CD4-positive, alpha-beta T cell treated with Interleukin-12 subunit alpha and Interleukin-12 subunit beta, for 1 hour (primary cell): ENCODE data around the gene LY6G5C.

ENCODE experiments used
- DNase-seq: peaks from one replicate; pipeline ENCODE4 v3.0.0-alpha.2; 2020

LY6G5C gene

DNA sequence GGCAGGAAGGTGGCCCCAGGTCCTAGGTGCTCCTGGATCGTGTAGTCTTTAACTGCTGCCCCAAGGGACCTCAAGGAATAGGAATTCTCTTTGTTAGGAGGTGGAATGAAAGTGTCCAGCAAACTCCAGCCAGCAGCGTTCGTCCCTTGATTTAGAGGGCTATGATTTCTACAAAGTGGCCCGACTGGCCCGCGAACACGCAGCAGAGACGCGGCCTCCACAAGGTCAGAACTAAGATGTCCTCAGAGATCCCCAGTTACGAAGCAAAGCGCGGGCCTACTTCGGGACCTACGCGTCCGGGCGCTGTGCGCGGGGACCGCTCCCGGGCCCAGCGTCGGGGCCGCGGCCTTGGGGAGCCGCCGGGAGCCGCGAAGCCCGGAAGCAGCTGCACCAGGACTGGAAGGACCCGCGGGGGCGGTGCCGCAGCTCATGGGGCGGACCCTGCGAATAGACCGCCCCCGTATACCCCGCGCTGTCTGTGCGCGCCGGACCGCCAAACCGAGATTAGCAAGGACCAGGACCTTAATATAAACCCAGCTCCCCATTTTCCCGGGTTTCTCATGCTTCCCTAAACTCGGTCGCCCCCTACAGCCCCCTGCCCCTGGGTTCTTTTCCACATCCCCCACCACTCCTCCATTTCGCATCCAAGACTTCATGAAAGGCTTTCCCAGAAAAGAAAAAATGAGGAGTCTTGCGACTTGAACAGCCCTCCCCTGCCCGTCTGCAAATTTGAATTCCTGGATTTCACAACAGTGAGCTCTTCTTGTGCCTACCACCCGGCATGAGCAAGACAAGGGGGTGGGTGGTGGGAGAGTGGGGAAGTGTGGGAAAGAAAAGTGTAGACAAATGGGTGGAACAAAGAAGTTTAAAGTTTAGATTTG is 20.2 kb downstream of the LY6G5C start, which contains the start of gene C6orf47:
Gene C6orf47 (minus strand): TSS at position 398 of the 881 bp plus-strand sequence. CDS start 831 bp downstream, outside the sequence.
- DNase-seq: peak; percentile 81

- DNase-seq: peak; percentile 43
These were observed 21.1 kb downstream of the LY6G5C start for GRCh38 chr6:31659649-31660380.

DNA sequence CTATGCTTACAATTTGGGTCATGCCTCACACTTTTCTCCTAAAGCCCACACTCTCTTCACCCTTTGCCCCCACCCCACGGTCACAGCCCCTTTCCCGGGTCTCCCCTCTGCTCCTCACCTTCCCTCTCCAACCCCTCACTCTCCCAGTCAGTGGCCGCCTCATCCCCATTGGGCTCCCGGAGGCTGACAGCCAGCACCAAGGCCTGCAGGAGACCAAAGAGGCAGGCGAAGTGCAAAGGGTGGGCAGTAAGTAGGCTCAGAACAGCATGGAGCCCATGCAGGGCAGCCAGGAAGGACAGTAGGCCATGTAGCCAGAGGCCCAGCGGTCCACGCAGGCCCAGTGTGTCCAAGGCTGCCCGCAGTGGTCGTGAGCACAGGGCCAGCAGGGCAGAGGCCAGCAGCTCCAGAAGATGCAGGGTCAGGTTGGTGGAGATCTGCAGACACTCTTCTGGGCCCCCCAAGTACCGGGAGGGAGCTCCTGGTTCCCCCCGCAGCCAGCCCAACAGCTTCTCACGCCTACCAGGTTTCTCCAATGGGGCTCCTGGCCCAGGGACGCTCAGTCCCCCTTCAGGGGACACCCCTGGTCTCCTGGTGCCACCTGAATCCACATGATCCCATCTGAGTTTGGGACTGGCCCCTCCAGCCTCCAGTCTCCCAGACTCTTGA is 21.8 kb downstream of the LY6G5C start:
- DNase-seq: no peak

- no peak for DNase-seq
These were observed 22.6 kb downstream of the LY6G5C start for GRCh38 chr6:31658158-31658688.

- peak; percentile 42 for DNase-seq
These were observed 23.3 kb downstream of the LY6G5C start for GRCh38 chr6:31657406-31658157.

DNA sequence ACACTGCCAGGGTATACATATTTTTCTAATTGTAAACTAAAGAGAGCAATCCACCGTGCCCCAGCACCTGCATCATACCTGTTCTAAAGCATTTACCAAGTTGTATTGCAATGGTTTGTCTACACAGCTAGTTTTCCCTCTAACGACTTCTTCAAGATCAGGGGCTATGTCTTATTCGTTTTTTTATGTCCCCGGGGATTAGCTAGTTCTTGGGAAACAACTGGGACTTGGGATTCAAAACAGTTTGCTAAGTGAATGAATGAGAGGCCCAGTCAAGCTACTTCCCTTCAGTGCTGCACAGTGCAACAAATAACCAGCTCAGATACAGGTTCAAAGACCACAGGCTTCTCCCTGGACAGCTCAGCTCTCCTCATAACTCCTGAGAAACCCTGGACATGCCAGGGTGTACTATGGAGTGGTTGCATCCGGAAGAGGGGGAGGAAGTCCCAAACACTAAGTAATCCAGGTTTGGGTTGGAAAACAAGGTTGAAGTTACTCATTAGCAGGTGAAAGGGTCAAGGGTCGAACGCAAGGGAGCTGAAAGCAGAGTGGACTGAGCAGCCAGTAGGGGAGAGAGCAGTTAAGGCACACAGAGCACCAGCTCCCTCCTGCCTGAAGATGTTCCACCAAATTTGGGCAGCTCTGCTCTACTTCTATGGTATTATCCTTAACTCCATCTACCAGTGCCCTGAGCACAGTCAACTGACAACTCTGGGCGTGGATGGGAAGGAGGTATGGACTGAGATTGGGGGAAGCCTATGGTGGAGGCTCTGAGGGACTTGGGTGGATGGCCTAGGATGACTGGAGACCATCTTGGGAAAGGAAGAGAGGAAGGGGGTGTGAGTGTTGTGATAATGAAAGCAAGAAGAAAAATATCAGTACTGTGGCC is 25.3 kb downstream of the LY6G5C start, which contains the start of gene APOM:
Gene APOM (plus strand): TSS at position 546 of the 889 bp plus-strand sequence. CDS start 73 bp downstream, at position 619.
- DNase-seq: no peak

DNA sequence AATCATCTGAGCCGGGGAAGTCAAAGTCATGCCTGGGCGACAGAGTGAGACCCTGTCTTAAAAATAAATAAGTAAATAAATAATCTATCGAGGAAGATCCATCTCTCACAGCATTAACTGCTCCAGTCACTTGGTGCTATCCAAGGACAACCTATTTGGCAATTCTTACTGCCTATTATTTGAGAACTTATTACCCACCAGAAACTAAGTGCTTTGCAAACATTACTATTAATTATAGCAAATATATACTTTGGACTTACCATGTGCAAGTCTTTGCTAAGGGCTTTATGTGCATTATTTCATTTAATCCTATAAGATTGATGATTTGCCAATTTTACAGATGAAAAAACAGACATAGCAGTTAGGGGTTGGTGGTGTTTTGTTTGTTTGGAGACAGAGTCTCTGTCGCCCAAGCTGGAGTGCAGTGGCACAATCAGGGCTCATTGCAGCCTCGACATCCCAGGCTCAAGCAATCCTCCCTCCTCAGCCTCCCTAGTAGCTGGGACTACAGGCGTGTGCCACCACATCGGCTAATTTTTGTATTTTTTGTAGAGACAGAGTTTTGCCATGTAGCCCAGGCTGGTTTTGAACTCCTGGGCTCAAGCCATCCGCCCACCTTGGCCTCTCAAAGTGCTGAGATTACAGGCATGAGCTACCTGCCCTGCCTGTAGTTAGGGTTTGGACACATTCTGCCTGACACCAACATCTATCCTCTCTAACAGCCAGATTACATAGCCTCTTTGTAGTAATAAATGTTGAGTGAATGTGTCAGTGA is 26.1 kb downstream of the LY6G5C start:
- no peak for DNase-seq

GRCh38 chr6:31652925-31653724 is 27.7 kb downstream of the LY6G5C start:
- DNase-seq: no peak

DNA sequence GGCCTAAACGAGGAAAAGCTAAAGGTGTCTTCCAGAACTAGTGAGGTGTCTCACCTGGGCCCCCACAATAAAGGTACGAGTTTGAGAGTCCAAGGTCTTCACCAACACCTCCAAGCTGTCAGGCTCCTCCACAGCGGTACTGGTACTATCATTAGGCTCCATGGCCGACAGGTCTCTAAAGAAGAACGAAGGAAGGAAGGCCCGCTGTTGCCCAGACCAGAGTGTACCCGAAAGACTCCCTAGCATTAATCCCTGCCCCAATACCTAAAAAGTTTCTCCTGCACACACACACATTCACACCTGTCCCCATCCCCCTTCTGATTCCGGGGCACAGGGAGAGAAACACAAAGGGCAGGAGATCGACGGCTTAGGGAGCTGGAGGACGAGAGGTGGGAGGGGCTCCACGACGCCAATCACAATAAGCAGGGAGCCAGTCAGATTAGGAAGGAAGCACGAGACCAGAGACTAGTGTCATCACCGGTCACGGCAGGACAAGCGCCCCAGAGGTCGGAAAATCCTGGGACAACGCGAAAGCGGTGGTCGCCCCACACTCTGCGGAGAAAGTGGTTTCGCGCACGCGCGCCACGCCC is 29.2 kb downstream of the LY6G5C start:
- no peak for DNase-seq

- DNase-seq: no peak
These were observed 35.5 kb downstream of the LY6G5C start for GRCh38 chr6:31645325-31645724.

- no peak for DNase-seq
These were observed 36.9 kb downstream of the LY6G5C start for GRCh38 chr6:31643818-31644454.

DNA sequence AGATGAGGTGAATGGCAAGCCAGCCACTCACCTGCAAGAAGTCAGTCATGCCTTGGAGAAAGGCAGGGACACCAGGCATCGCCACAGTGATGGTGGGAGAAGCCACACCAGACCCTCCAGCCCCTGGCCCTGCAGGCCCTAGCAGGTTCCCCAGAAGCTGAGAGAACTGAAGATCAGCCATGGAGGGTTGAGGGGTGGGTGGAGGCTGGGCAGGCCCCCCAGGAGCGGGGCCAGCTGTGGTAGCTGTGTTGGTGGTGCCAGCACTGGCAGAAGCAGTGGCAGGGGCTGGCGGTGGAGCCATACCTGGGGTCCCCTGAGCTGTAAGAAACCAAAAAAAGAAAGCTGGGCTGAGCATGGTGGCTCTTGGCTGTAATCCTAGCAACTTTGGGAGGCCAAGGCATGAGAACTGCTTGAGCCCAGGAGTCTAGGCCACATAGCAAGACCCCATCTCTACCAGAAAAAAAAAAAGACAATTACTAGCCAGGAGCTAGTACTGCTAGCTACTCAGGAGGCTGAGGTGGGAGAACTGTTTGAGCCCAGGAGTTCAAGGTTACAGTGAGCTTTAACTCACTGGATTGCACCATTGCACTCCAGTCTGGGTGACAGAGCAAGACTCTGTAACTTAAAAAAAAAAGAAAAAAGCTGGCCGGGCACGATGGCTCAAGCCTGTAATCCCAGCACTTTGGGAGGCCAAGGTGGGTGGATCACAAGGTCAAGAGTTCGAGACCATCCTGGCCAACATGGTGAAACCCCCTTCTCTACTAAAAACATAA is 37.9 kb downstream of the LY6G5C start:
- no peak for DNase-seq

GRCh38 chr6:31641370-31641769 is 39.5 kb downstream of the LY6G5C start:
- DNase-seq: no peak

GRCh38 chr6:31640612-31641011 is 40.3 kb downstream of the LY6G5C start:
- no peak for DNase-seq

DNA sequence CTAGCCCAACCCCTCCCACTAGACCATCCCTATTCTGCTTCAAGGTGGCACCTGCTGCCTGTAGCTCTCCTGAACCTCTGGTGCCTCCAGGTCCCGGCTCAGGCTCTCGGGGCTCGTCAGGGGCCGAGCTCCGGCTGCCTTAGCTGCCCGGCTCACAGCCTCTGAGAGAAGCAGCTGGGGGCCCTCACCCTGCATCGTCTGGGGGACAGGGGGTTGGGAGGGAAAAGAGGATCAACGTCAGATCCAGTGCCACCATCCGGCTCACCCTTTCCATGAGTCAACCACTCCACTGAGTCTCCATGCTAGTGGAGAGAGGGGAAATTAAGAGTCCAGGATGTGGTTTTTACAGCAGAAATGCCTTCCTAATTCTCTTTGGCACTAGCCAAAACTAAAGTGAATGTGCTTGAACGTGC is 41.4 kb downstream of the LY6G5C start:
- no peak for DNase-seq

GRCh38 chr6:31639043-31639442 is 41.8 kb downstream of the LY6G5C start:
- DNase-seq: no peak

DNA sequence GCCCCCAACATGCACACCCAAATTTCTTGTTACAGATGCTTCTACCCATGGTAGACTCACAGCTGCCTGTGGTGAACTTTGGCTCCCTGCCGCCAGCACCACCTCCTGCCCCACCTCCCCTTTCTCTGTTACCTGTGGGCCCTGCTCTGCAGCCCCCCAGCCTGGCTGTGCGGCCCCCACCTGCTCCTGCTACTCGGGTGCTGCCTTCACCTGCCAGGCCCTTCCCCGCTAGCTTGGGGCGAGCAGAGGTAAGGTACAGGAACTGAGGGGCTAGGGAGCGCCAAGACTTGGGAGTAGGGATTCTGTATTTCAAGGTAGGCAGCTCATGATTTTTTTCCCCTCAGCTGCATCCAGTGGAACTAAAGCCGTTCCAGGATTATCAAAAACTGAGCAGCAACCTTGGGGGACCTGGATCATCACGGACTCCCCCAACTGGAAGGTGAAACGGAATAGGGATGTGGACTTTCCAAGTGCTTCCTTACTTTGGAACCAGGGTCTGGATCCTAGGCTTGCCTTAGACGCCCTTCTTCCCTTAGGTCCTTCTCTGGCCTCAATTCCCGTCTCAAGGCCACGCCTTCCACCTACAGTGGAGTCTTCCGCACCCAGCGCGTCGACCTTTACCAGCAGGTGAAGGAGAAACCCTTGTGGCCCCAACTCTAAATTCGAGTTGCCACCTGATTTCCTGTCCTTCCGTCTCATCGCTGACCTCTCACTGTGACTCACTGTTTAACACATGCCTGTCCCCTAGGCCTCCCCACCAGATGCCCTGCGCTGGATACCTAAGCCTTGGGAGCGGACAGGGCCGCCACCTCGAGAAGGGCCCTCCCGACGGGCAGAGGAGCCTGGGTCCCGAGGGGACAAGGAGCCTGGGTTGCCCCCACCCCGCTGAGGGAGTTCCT is 43.9 kb downstream of the LY6G5C start:
- no peak for DNase-seq
